K562 (cell line): Measurements from ENCODE around the gene KRT80. TPM values are rescaled to one million over a fixed set of nuclear protein-coding genes. Genes with fewer than 3 reads are reported as not detected.

Experiments
- ATAC-seq: fragments of 200-7000 bp; cut with Tn5 transposase; 3 replicates; pipeline ENCODE4 v1.9.1; 2020; ENCODE audit warnings: moderate library complexity
- BruUV-seq: library from RNA; stranded (reverse); fragments of 400-500 nt; replicated peaks from 2 replicates; lab custom pipeline; 2021; lab: Mats Ljungman, UMichigan
- CTCF ChIA-PET: fragments of 300-600 bp; formaldehyde crosslinking; extraction: SDS; loops from one replicate; lab custom pipeline; 2021; ENCODE audit warnings: low intra/inter-chr PET ratio; lab: Yijun Ruan, JAX
- POLR2A ChIA-PET: fragments of 300-600, 350-650 bp; sonication (Branson Sonifier 250); formaldehyde crosslinking; extraction: SDS; loops from one replicate; lab custom pipeline; 2021; ENCODE audit warnings: antibody characterized with exemption, inconsistent platforms; lab: Yijun Ruan, JAX
- DNase-seq, 4 experiments: peaks; one replicate each; pipeline versions ENCODE4 v3.0.0 to v3.0.0-alpha.2; 2011 to 2018; ENCODE audit warnings: low spot score in 3 of 4, mixed read lengths in 3 of 4; ENCODE audit errors: extremely low read depth in 1 of 4
- FAIRE-seq: peaks from 2 replicates; lab custom pipeline; 2011; peaks lifted over from hg19 to GRCh38; lab: Jason Lieb, UNC
- H2AFZ ChIP-seq: 2 replicates; pipeline ENCODE4 v1.6.0; 2011; ENCODE audit warnings: low read depth, low read length, control low read depth, inconsistent platforms
- H3K27ac ChIP-seq: fragments of 200-600 bp; 3 replicates; pipeline ENCODE4 v1.8.0; 2011; ENCODE audit warnings: low read depth, mild to moderate bottlenecking, control low read depth, inconsistent platforms, low read length, moderate library complexity, mixed read lengths; ENCODE audit errors: extremely low read depth
- H3K27me3 ChIP-seq, 2 experiments: fragments of 300-600 bp in 1 of 2; 2 replicates in 1 of 2; 3 replicates in 1 of 2; pipeline versions ENCODE4 v1.6.0 to v1.8.0; 2011; ENCODE audit warnings: inconsistent platforms in 2 of 2, low read length in 2 of 2, mild to moderate bottlenecking in 1 of 2, mixed read lengths in 1 of 2, moderate library complexity in 1 of 2; ENCODE audit not compliant: control insufficient read depth in 2 of 2, insufficient read depth in 2 of 2
- H3K36me3 ChIP-seq: fragments of 300-600 bp; 3 replicates; pipeline ENCODE4 v1.8.0; 2011; ENCODE audit warnings: mild to moderate bottlenecking, low read length, inconsistent platforms; ENCODE audit not compliant: control insufficient read depth, insufficient read depth
- H3K4me1 ChIP-seq, 2 experiments: fragments of 200-600 bp in 1 of 2; replicated peaks in 1 of 2; 2 replicates in 1 of 2; 3 replicates in 1 of 2; pipeline versions ENCODE4 v1.5.1 to v1.8.0; 2011; ENCODE audit warnings: inconsistent platforms in 2 of 2, low read length in 2 of 2, mild to moderate bottlenecking in 1 of 2, mixed read lengths in 1 of 2, moderate library complexity in 1 of 2; ENCODE audit not compliant: control insufficient read depth in 2 of 2, insufficient read depth in 2 of 2
- H3K4me2 ChIP-seq: 2 replicates; pipeline ENCODE4 v1.6.1; 2011; ENCODE audit warnings: low read length, control low read depth, inconsistent platforms, mixed read lengths; ENCODE audit not compliant: insufficient read depth
- H3K4me3 ChIP-seq: fragments of 200-600 bp; sonication (generic), shearing (Covaris generic); 2 replicates; pipeline ENCODE4 v1.5.1; 2016; ENCODE audit warnings: control low read depth, inconsistent platforms
- H3K79me2 ChIP-seq: fragments of 200-600 bp; 3 replicates; pipeline ENCODE4 v1.8.0; 2011; ENCODE audit warnings: low read length, inconsistent platforms; ENCODE audit not compliant: control insufficient read depth, insufficient read depth
- H3K9ac ChIP-seq, 2 experiments: 2 replicates each; pipeline versions ENCODE4 v1.6.0 to v1.6.1; 2011; ENCODE audit warnings: low read depth in 2 of 2, low read length in 2 of 2, control low read depth in 1 of 2, inconsistent platforms in 1 of 2, mild to moderate bottlenecking in 1 of 2, mixed read lengths in 1 of 2; ENCODE audit not compliant: insufficient read depth in 1 of 2
- H3K9me1 ChIP-seq: one replicate; pipeline ENCODE4 v1.6.0; 2011; ENCODE audit warnings: inconsistent platforms, mild to moderate bottlenecking, low read length, moderate library complexity; ENCODE audit not compliant: control insufficient read depth, insufficient read depth
- H3K9me3 ChIP-seq: replicated peaks from 2 replicates; pipeline ENCODE4 v1.5.1; 2011; ENCODE audit warnings: low read depth, low read length, inconsistent platforms; ENCODE audit not compliant: control insufficient read depth, insufficient read depth
- H4K20me1 ChIP-seq: replicated peaks from 2 replicates; pipeline ENCODE4 v1.6.1; 2011; ENCODE audit warnings: low read length, inconsistent platforms, mixed read lengths; ENCODE audit not compliant: control insufficient read depth, insufficient read depth
- EGR1 ChIP-seq: fragments of 450-650 bp; conservative IDR thresholded peaks from 2 replicates; pipeline ENCODE4 v1.6.1; 2017; ENCODE audit warnings: mild to moderate bottlenecking
- MEIS2 ChIP-seq: fragments of 450-650 bp; IDR thresholded peaks from 2 replicates; pipeline ENCODE4 v1.6.1; 2014; ENCODE audit warnings: mild to moderate bottlenecking; ENCODE audit not compliant: partially characterized antibody
- PHB2 ChIP-seq: fragments of 450-650 bp; IDR thresholded peaks from 2 replicates; pipeline ENCODE4 v1.6.1; 2017; ENCODE audit warnings: low read depth
- RBFOX2 ChIP-seq: fragments of 200-400 bp; formaldehyde crosslinking; IDR thresholded peaks from 2 replicates; pipeline ENCODE4 v1.6.1; 2017; ENCODE audit warnings: low read depth, mild to moderate bottlenecking, low read length, moderate library complexity
- ZNF431 ChIP-seq: sonication (generic); formaldehyde crosslinking; IDR thresholded peaks from 2 replicates; pipeline ENCODE4 v1.8.0; 2022; ENCODE audit warnings: mild to moderate bottlenecking, missing genetic modification reagents
- ZNF79 ChIP-seq: fragments of 250-450 bp; sonication (Bioruptor Pico); IDR thresholded peaks from 2 replicates; pipeline ENCODE4 v1.4.0; 2020; ENCODE audit warnings: low read depth, mild to moderate bottlenecking, moderate library complexity
- WGBS: fragments of 100-300 bp; shearing (Covaris generic); methylation state at CpG from one replicate; pipeline ENCODE4 v1.1.6; 2016; ENCODE audit warnings: low coverage, mixed read lengths; ENCODE audit not compliant: insufficient coverage; ENCODE audit errors: missing lambda C conversion rate; 5-methylcytosine and 5-hydroxymethylcytosine counted together
- in situ Hi-C: fragments of 300-500 bp; cut with MboI; formaldehyde crosslinking; loops from 4 replicates; pipeline ENCODE4 v1.15.0; 2018; ENCODE audit warnings: inconsistent platforms, mixed read lengths
- intact Hi-C: fragments of 100-400 bp; cut with micrococcal nuclease; formaldehyde crosslinking; loops from 2 replicates; pipeline ENCODE4 v1.14.2; 2022
- polyA plus RNA-seq, 8 experiments: library from polyadenylated mRNA; depleted of rRNA in 4 of 8; stranded (reverse) in 5 of 8; unstranded in 3 of 8; fragments of >200 nt; fragmentation: Nextera tagmentation in 2 of 8; fragmentation: Illumina TruSeq in 1 of 8; extraction: Ambion mirVana in 2 of 8; extraction: Trizol in 1 of 8; gene quantifications; 2 replicates each; pipeline versions ENCODE4 v1.2.1 to v1.2.3, GENCODE V29; 2011 to 2014; ENCODE audit warnings: inconsistent platforms in 1 of 8, missing spikeins in 1 of 8
- total RNA-seq, 7 experiments: library from RNA; depleted of rRNA in 6 of 7; stranded (reverse); fragments of >200 nt in 6 of 7; fragmentation: Illumina TruSeq in 2 of 7; extraction: Trizol in 2 of 7; gene quantifications; 2 replicates each; pipeline versions ENCODE4 v1.2.1 to v1.2.3, GENCODE V29; 2011 to 2021; ENCODE audit warnings: low replicate concordance in 1 of 7

KRT80 gene
- total and polyA plus RNA-seq, 9 of the 15 experiments (the other 6 are each of a cell fraction or from before 2014, with no cell fraction given), result not detected

DNA sequence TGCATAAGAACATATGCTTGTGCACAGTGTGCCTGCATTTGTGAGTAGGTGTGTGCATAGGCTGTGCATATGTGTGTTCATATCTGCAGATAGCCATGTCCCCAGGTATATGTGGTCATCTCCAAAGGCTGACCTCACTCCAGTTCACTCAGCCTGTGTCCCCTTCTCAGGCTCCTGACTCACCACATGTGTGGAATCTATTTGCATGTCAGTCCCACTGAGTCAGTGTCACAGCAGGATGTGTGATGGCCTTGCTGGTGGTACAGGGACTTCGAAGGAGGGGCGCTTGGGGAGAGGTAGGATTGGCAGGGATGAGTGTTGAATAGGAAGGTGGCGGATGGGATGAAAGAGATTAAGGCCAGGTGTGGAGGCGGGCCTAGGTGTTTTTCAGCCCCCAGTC is 35.5 kb downstream of the KRT80 start:
- Histone ChIP-seq H4K20me1 (0 out of 2 replicates have a peak, but pooled peaks cover 6% of the 10 kb centered on the region), H3K9me1 (no peaks in the 10 kb centered on the region), H3K4me2 (no peak overlapping the region), H3K4me3 (no peak overlapping the region), H3K79me2 (no peaks in the 10 kb centered on the region), H3K27ac (no peak overlapping the region), H3K9ac (no peak overlapping the region), H2AFZ (no peak overlapping the region), H3K27me3 (peaks cover 5 to 12% of the 10 kb centered on the region in 2 experiments; a peak in 3 of 5 replicates), H3K36me3 (no peaks in the 10 kb centered on the region), H3K4me1 (peaks cover 0 to 11% of the 10 kb centered on the region in 2 experiments; a peak in 3 of 5 replicates), H3K9me3 (no peaks in the 10 kb centered on the region)
- BruUV-seq, result no TSS peak
- intact Hi-C loops, result loop anchor here (5.0 to 10.0 kb wide), 4 partner anchors 208 to 826 kb away; partner anchors contain the start of gene KRT85
- FAIRE-seq (no peak), ATAC-seq (no peak), DNase-seq (no peak)
- CTCF ChIA-PET, result interaction anchor here (0.6 to 2.8 kb wide), 6 partner anchors 57 to 825 kb away, joined by 3 to 26 read pairs (median 4); no protein-coding TSS in a partner anchor
- POLR2A ChIA-PET, result interaction anchor here (0.6 kb wide), 1 partner anchor 730 kb away, joined by 3 read pairs; no protein-coding TSS in a partner anchor
- in situ Hi-C loops, result no loop called here
- TF ChIP-seq ZNF431 (no peak), EGR1 (no peak), ZNF79 (no peak), MEIS2 (no peak), RBFOX2 (no peak), PHB2 (no peak)
- WGBS, result 5% methylated on average over 4 of the region's 4 CpGs
